Epithelial cell of esophagus (primary cell): ENCODE results near the gene TM2D3.

Experiments used
- DNase-seq: peaks from one replicate; pipeline ENCODE4 v3.0.0; 2010; ENCODE audit warnings: low read depth
- H3K4me3 ChIP-seq: 2 replicates; pipeline ENCODE4 v1.5.1; 2011; ENCODE audit warnings: mild to moderate bottlenecking, low read length, control low read depth
- TF ChIP-seq, protein P1 (sequence below): IDR thresholded peaks from 2 replicates; pipeline ENCODE4 v1.5.1; 2011; ENCODE audit warnings: low read depth, mild to moderate bottlenecking, low read length, control low read depth, inconsistent platforms; ENCODE audit not compliant: insufficient read depth; ENCODE audit errors: missing control alignments

TM2D3 gene

DNA sequence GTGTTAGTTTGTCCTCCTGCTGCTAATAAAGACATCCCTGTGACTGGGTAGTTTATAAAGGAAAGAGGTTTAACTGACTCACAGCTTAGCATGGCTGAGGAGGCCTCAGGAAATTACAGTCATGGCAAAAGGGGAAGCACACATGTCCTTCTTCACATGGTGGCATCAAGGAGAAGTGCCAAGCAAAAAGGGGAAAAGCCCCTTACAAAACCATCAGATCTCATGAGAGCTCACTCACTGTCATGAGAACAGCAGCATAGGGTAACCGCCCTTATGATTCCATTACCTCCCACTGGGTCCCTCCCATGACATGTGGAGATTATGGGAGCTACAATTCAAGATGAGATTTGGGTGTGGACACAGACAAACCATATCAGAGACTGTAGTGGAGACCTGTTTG is 27.0 kb downstream of the TM2D3 start:
- DNase-seq: no peak
- TF ChIP-seq, protein P1, sequence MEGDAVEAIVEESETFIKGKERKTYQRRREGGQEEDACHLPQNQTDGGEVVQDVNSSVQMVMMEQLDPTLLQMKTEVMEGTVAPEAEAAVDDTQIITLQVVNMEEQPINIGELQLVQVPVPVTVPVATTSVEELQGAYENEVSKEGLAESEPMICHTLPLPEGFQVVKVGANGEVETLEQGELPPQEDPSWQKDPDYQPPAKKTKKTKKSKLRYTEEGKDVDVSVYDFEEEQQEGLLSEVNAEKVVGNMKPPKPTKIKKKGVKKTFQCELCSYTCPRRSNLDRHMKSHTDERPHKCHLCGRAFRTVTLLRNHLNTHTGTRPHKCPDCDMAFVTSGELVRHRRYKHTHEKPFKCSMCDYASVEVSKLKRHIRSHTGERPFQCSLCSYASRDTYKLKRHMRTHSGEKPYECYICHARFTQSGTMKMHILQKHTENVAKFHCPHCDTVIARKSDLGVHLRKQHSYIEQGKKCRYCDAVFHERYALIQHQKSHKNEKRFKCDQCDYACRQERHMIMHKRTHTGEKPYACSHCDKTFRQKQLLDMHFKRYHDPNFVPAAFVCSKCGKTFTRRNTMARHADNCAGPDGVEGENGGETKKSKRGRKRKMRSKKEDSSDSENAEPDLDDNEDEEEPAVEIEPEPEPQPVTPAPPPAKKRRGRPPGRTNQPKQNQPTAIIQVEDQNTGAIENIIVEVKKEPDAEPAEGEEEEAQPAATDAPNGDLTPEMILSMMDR: no peak
- H3K4me3 ChIP-seq: no peak overlapping the region

DNA sequence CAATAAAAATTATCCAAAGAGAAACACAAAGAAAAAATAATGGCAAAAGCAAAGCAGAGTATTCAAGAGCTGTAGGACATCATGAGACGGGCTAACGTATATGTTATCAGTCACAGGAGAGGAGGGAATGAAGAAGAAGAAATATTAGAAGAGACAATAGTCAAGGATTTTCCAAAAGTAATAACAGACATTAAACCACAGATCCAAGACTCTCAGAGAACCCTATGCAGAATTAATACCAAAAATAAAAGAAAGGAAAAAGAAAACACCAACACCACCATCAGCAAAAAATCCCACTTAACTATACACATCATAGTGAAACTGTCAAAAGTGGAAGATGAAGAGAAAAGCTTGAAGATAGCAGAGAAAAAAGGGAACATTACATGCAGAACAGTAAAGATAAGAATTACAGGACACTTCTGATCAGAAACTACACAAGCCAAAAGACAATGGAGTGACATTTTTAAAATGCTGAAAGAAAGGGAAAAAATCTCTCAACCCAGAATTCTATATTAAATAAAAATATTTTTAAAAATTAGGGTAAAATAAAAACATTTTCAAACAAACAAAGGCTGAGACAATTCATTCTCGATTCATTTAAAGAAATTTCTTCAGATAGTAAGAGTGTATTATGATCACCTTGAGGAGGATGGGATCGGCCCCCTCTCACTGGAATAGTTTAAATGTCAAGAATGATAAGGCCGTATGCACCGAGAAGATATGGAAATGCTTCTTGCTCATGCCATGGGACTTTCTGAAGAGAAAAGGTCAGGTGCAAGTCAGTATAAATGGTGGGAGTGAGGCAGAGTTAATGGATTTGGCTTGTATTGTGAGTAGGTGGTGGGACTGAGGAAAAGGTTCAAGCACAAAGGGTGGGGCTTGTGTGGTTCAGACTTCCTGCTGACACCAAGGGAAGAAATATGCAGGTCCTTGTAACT is 28.5 kb downstream of the TM2D3 start:
- DNase-seq: no peak
- TF ChIP-seq, protein P1: no peak
- no peak overlapping the region for H3K4me3 ChIP-seq

DNA sequence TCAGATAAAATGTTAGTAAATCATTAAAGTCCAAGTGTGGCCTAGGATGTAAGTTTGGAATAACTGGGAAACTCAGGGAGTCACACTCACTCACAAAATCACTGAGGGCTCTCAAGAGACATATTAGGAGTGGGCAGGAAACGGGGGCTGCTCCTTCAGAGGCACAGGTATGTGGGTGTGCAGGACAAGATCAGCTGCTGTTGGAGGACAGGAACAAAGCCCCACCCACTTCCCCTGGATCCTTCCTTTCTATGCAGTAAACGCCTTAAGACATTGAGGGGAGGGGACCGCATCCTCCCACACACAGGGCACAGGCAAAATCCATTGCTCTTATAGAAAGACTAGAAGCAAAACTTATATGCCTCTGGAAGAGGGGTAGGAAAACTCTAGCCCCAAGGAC is 30.2 kb downstream of the TM2D3 start:
- H3K4me3 ChIP-seq: no peak overlapping the region
- TF ChIP-seq, protein P1: no peak
- DNase-seq: no peak

DNA sequence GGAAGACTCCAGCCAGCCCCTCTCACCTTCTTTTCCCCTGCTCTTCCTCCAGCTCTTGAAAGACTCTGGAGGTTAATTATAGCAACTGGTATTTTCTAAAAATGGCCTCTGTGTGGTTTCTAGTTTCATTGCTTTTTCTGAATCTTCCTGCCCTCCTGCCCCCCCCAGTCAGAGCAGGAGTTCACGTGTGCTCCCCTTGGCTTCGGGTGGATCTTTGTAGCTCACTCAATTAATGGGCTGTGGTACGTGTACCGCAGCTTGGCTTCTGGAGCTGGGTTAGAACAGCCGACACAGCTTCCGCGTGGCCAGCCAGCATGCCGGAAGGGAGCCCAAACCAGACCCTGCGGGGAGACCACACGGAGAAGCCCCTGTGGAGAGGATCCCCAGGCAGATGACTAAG is 31.5 kb downstream of the TM2D3 start:
- no peak for DNase-seq
- TF ChIP-seq, protein P1: no peak
- H3K4me3 ChIP-seq: no peak overlapping the region

DNA sequence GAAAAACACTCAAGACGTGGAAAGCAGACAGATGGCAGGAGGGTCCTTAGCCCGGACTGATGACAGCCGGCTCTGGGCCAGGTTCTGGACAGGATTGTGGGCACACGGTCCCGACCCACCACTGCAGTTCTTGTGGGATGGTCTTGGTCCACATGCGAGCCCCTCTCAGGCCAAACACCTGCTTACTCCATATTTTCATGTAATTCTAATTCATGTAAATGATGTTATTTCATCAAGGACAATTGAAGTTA is 32.6 kb downstream of the TM2D3 start:
- TF ChIP-seq, protein P1: no peak
- no peak overlapping the region for H3K4me3 ChIP-seq
- no peak for DNase-seq

DNA sequence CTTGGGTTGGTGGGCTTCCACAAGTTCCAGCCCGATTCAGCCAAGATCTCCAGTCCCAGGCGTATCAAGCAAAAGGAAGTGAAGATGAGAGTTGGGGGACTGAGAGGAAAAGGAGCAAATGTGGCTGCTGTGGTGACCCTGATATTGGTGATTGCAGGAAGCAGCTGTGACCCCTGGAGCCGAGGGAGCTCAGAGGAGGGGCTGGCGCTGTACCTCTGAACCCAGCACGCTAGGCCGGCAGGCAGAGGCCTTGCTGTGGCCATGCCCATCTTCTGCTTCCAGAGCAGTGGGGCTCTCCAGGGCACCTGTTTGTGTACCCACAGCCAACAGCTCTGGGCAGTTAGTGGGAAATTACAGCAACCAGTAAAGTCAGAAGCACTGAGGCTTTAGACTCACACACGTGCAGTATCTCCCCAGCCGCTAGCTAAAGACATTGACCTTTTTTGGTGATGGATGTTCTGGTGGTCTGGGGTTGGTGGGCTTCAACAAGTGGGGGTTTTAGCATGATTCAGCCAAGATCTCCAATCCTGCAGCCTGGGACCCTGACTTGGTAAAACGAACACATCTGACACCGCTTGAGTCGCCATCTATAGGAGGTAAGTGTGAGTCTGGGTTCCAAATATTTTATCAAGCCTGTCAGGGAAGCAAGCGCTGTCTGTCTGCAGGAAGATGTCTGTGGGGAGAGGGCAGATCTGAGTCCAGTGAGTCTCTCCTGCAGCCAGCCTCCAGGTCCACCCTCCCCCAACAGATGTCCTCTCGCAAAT is 33.1 kb downstream of the TM2D3 start:
- TF ChIP-seq, protein P1: no peak
- no peak overlapping the region for H3K4me3 ChIP-seq
- DNase-seq: no peak
